Measurements from ENCODE around the gene IL1RAPL2. TPM values are rescaled to one million over a fixed set of nuclear protein-coding genes. Genes with fewer than 3 reads are reported as not detected.

The IL1RAPL2 gene
- total and polyA plus RNA-seq, 2 donors (not counting 1 experiment from before 2014, with no cell fraction given) = not detected

DNA sequence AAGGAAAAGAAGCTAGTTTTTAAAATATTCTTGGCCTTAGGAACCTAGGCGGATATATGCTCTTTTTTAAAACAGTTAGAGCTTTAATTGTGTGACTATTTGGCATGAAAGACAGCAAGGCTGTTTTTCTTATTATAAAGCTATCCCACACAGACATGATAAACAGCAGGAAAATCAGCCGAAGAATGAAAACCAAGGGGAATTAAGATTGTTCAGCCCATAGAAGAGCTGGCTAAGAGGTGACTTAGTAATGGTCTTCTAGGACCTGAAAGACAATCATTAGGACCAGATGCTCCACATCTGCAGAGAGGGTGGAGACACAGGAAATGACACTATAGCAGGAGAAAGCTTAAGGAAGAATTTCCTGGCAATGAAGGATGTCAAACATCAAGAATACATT is 1085.0 kb downstream of the IL1RAPL2 start:
- Histone ChIP-seq H3K27ac (ENCODE audit: low read length in 2 of 2) (no peak overlapping the region), H2AFZ (ENCODE audit: insufficient read depth, low read depth, low read length, poor library complexity, severe bottlenecking) (no peak overlapping the region), H4K20me1 (ENCODE audit: control insufficient read depth, insufficient read depth, low read length, poor library complexity, severe bottlenecking) (no peaks in the 10 kb centered on the region), H3K27me3 (replicated peaks in 1 of 4; ENCODE audit: control extremely low read depth in 1 of 4, control insufficient read depth in 3 of 4, insufficient read depth in 4 of 4, low read length in 3 of 4) (no peaks in the 10 kb centered on the region), H3K9me3 (ENCODE audit: control extremely low read depth in 1 of 3, control insufficient read depth in 2 of 3, insufficient read depth in 1 of 3, low read length in 2 of 3) (no peaks in the 10 kb centered on the region), H3K4me3 (ENCODE audit: control extremely low read depth in 1 of 5, extremely low read depth in 1 of 5, insufficient read depth in 1 of 5, low read depth in 2 of 5, low read length in 4 of 5) (no peak overlapping the region), H3K4me1 (ENCODE audit: control insufficient read depth in 2 of 2, insufficient read depth in 2 of 2, low read length in 2 of 2) (no peaks in the 10 kb centered on the region), H3K79me2 (ENCODE audit: control insufficient read depth, insufficient read depth, low read length) (no peaks in the 10 kb centered on the region), H3K9ac (ENCODE audit: low read length) (no peak overlapping the region), H3K4me2 (replicated peaks; ENCODE audit: low read depth, low read length, poor library complexity, severe bottlenecking) (no peak overlapping the region), H3K36me3 (replicated peaks in 1 of 2; ENCODE audit: control extremely low read depth in 1 of 2, control insufficient read depth in 1 of 2, extremely low read depth in 1 of 2, insufficient read depth in 2 of 2, low read length in 1 of 2) (no peaks in the 10 kb centered on the region)
- Mint-ChIP-seq H3K9me3 (ENCODE audit: insufficient read depth) (no peaks in the 10 kb centered on the region), H3K4me3 (no peak overlapping the region), H3K4me1 (no peaks in the 10 kb centered on the region), H3K27ac (no peak overlapping the region), H3K27me3 (no peaks in the 10 kb centered on the region)
- no CpG with 5 or more reads among the region's 2 CpGs for WGBS (ENCODE audit: insufficient coverage)
- no peak for DNase-seq
- no peak for ATAC-seq (ENCODE audit: low read depth)
- intact Hi-C loops (cut with micrococcal nuclease) = no loop called here
- CTCF ChIA-PET = no interaction called here
- TF ChIP-seq EZH2 (IDR thresholded peaks at IDR 0.05; ENCODE audit: borderline replicate concordance, insufficient read depth, low read depth, low read length, poor library complexity, severe bottlenecking) = no peak
- no peak for TF ChIP-seq CTCF (IDR thresholded peaks at IDR 0.05)
- POLR2A ChIA-PET = no interaction called here

DNA sequence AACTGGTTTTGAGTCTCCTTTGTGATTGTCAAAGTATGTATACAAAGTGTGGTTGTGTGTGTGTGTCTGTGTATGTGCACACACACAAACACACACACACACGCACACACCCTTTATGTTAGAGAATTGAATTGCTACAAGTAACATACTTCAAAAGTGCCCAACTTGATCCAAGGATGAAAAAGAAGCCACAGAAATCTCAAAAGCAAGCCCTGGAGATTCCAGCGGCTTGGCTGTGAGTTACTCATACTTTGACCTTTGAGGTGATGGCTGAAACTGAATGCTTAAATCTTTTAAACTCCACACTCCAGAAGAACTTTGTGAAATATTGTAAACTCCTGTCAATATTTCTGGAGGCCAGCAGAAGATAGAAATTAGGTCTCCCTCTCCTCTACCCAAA is 1087.9 kb downstream of the IL1RAPL2 start:
- no peaks in the 10 kb centered on the region for H3K27me3 Mint-ChIP-seq

More for the DNA sequence above, 1087.9 kb downstream of the IL1RAPL2 start:
- no peak overlapping the region for H3K27ac Mint-ChIP-seq
- H3K9me3 Mint-ChIP-seq (ENCODE audit: insufficient read depth) = no peaks in the 10 kb centered on the region
- ATAC-seq (ENCODE audit: low read depth) (no peak), DNase-seq (no peak)
- no peaks in the 10 kb centered on the region for H3K9me3 ChIP-seq (ENCODE audit: control extremely low read depth in 1 of 3, control insufficient read depth in 2 of 3, insufficient read depth in 1 of 3, low read length in 2 of 3)
- POLR2A ChIA-PET = no interaction called here
- H3K4me1 Mint-ChIP-seq = no peaks in the 10 kb centered on the region
- H4K20me1 ChIP-seq (ENCODE audit: control insufficient read depth, insufficient read depth, low read length, poor library complexity, severe bottlenecking) = no peaks in the 10 kb centered on the region
- CTCF ChIA-PET = no interaction called here
- H3K4me1 ChIP-seq (ENCODE audit: control insufficient read depth in 2 of 2, insufficient read depth in 2 of 2, low read length in 2 of 2) = no peaks in the 10 kb centered on the region
- no peak overlapping the region for H3K4me3 Mint-ChIP-seq
- no peak overlapping the region for H2AFZ ChIP-seq (ENCODE audit: insufficient read depth, low read depth, low read length, poor library complexity, severe bottlenecking)
- H3K27me3 ChIP-seq (replicated peaks in 1 of 4; ENCODE audit: control extremely low read depth in 1 of 4, control insufficient read depth in 3 of 4, insufficient read depth in 4 of 4, low read length in 3 of 4) = no peaks in the 10 kb centered on the region
- H3K9ac ChIP-seq (ENCODE audit: low read length) = no peak overlapping the region
- no peaks in the 10 kb centered on the region for H3K79me2 ChIP-seq (ENCODE audit: control insufficient read depth, insufficient read depth, low read length)
- TF ChIP-seq CTCF (IDR thresholded peaks at IDR 0.05) = no peak
- TF ChIP-seq EZH2 (IDR thresholded peaks at IDR 0.05; ENCODE audit: borderline replicate concordance, insufficient read depth, low read depth, low read length, poor library complexity, severe bottlenecking) = no peak
- H3K27ac ChIP-seq (ENCODE audit: low read length in 2 of 2) = no peak overlapping the region
- no peak overlapping the region for H3K4me3 ChIP-seq (ENCODE audit: control extremely low read depth in 1 of 5, extremely low read depth in 1 of 5, insufficient read depth in 1 of 5, low read depth in 2 of 5, low read length in 4 of 5)
- H3K4me2 ChIP-seq (replicated peaks; ENCODE audit: low read depth, low read length, poor library complexity, severe bottlenecking) = no peak overlapping the region
- no peaks in the 10 kb centered on the region for H3K36me3 ChIP-seq (replicated peaks in 1 of 2; ENCODE audit: control extremely low read depth in 1 of 2, control insufficient read depth in 1 of 2, extremely low read depth in 1 of 2, insufficient read depth in 2 of 2, low read length in 1 of 2)
- intact Hi-C loops (cut with micrococcal nuclease) = no loop called here
- no CpG with 5 or more reads among the region's 2 CpGs for WGBS (ENCODE audit: insufficient coverage)

All from B cell (primary cell).